Ovary (tissue), 3 donors: ENCODE measurements around the gene BANP.

ENCODE experiments used
- EP300 ChIP-seq: sonication (generic); formaldehyde crosslinking; IDR thresholded peaks from one replicate; pipeline ENCODE4 v1.6.1; 2017; ENCODE audit warnings: antibody characterized with exemption
- POLR2A ChIP-seq: fragments of 450-650 bp; IDR thresholded peaks from one replicate; pipeline ENCODE4 v1.6.1; 2017; ENCODE audit warnings: antibody characterized with exemption, mild to moderate bottlenecking, moderate library complexity
- TF ChIP-seq, protein P1 (sequence below), 3 donors: fragments of 450-650 bp in 2 of 3; fragments of 200-600 bp in 1 of 3; IDR thresholded peaks; one replicate each; pipeline versions ENCODE4 v1.5.1 to v1.8.0; 2016 to 2022; ENCODE audit warnings: antibody characterized with exemption in 3 of 3, mild to moderate bottlenecking in 1 of 3
- donor health status: DM: no; HTN: no; CAD: no.

DNA sequence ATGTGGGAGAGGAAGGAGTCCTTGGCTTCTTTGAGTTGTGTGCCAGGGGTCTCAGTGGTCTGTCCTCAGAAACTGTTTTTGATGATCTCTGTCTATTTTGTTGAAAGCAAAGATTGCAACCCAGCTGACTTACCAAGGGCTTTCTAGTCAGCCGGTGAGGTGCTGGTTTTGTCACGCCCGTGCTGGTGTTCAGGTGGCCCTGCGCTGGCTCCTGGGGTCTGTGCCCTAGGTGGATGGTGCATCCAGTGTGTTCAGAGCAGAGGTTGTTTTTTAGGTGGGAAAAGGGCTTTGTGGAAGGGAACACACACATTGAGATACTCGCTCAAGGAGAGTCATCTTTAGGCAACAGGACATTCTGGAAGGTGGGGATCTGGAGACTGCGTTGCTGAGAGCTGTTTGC lies 51.0 kb downstream of the BANP start:
- TF ChIP-seq, protein P1, sequence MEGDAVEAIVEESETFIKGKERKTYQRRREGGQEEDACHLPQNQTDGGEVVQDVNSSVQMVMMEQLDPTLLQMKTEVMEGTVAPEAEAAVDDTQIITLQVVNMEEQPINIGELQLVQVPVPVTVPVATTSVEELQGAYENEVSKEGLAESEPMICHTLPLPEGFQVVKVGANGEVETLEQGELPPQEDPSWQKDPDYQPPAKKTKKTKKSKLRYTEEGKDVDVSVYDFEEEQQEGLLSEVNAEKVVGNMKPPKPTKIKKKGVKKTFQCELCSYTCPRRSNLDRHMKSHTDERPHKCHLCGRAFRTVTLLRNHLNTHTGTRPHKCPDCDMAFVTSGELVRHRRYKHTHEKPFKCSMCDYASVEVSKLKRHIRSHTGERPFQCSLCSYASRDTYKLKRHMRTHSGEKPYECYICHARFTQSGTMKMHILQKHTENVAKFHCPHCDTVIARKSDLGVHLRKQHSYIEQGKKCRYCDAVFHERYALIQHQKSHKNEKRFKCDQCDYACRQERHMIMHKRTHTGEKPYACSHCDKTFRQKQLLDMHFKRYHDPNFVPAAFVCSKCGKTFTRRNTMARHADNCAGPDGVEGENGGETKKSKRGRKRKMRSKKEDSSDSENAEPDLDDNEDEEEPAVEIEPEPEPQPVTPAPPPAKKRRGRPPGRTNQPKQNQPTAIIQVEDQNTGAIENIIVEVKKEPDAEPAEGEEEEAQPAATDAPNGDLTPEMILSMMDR (IDR thresholded peaks at IDR 0.05), result no peak
- TF ChIP-seq POLR2A (no peak), EP300 (no peak)
